NB4 (cell line): ENCODE results near the gene CCIN.

ENCODE experiments used
- DNase-seq: peaks from one replicate; pipeline ENCODE4 v3.0.0; 2010; ENCODE audit warnings: low read depth
- H3K4me3 ChIP-seq: one replicate; pipeline ENCODE4 v1.5.1; 2011; ENCODE audit warnings: mild to moderate bottlenecking, low read depth, low read length, moderate library complexity
- MYC ChIP-seq: IDR thresholded peaks from 2 replicates; pipeline ENCODE4 v1.6.1; 2011; ENCODE audit warnings: low read depth, low read length
- POLR2A ChIP-seq: IDR thresholded peaks from 2 replicates; pipeline ENCODE4 v1.6.1; 2011; ENCODE audit warnings: mild to moderate bottlenecking; ENCODE audit not compliant: insufficient read length; ENCODE audit errors: extremely low read depth
- TF ChIP-seq, protein P1 (sequence below): IDR thresholded peaks from 2 replicates; pipeline ENCODE4 v1.6.1; 2011; ENCODE audit warnings: low read depth, low read length
- TF ChIP-seq, protein P2 (sequence below): IDR thresholded peaks from one replicate; pipeline ENCODE4 v1.5.1; 2012; ENCODE audit warnings: low read depth, low read length

Gene CCIN

DNA sequence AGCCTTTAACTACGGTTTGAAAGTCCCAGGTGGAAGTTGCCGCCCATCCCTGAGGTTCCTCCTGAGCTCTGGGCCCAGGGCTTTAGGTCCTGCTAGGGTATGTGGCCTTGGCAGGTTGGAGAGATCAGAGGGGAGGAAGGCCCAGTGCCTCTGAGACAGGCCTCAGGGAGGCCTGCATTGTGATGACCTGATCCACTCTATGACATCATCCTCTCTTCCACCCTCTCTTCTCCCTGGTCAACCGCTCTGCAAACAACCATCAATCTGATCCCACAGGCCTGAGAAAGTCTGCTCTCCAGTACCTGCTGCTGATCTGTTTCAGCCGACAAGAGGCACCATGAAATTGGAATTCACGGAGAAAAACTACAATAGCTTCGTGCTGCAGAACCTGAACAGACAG, at the start of gene CCIN:
CCIN (plus strand) TSS at position 223 of the 400 bp plus-strand sequence; CDS start at position 338, 115 bp downstream.
- TF ChIP-seq, protein P1, sequence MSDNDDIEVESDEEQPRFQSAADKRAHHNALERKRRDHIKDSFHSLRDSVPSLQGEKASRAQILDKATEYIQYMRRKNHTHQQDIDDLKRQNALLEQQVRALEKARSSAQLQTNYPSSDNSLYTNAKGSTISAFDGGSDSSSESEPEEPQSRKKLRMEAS, result no peak
- TF ChIP-seq POLR2A, result no peak
- TF ChIP-seq, protein P2, sequence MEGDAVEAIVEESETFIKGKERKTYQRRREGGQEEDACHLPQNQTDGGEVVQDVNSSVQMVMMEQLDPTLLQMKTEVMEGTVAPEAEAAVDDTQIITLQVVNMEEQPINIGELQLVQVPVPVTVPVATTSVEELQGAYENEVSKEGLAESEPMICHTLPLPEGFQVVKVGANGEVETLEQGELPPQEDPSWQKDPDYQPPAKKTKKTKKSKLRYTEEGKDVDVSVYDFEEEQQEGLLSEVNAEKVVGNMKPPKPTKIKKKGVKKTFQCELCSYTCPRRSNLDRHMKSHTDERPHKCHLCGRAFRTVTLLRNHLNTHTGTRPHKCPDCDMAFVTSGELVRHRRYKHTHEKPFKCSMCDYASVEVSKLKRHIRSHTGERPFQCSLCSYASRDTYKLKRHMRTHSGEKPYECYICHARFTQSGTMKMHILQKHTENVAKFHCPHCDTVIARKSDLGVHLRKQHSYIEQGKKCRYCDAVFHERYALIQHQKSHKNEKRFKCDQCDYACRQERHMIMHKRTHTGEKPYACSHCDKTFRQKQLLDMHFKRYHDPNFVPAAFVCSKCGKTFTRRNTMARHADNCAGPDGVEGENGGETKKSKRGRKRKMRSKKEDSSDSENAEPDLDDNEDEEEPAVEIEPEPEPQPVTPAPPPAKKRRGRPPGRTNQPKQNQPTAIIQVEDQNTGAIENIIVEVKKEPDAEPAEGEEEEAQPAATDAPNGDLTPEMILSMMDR, result no peak
- TF ChIP-seq MYC, result no peak
- DNase-seq, result no peak
- no peak within 1 kb of the TSS for H3K4me3 ChIP-seq

DNA sequence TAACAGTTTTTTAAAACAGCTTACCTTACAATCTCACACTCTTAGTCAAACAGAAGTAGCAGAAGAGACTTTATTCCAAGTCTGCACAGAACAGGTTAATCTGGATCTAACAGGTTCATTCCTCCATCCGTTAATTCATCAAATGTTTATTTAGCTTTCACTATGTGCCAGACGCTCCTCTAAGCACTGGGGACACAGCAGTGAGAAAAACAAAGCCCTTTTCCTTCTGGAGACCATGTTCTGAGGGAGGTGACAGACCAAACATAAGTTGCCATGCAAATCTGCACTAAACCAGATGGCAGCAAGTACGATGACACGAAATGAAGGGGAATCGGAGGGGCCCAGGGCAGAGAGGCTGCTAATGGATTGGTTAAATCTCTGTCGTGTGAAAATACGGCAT, 49.7 kb upstream of the CCIN start:
- H3K4me3 ChIP-seq, result no peak overlapping the region
- TF ChIP-seq, protein P2, result no peak
- TF ChIP-seq POLR2A (no peak), MYC (no peak)
- TF ChIP-seq, protein P1, result no peak
- DNase-seq, result no peak

DNA sequence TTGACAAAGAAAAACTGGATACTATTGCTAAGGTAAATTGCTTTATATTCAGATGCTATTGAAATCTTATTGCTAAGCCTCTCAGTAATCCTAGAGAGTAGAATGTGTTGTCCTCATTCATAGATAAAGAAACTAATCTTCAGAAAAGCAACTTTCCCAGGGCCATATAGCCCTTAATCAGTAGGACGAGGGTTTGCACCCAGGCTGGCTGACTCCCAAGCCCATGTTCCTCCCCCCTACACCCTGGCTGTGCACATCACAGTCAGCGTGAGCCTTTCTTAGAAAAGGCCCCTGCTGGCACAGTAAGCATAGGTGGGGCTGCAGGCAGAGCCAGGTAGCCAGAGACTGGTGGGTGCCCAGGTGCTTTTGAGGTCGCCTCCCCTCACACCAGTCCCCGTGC, 48.5 kb upstream of the CCIN start:
- no peak overlapping the region for H3K4me3 ChIP-seq
- DNase-seq, result no peak
- TF ChIP-seq, protein P2, result no peak
- TF ChIP-seq, protein P1, result no peak
- no peak for TF ChIP-seq MYC
- no peak for TF ChIP-seq POLR2A

DNA sequence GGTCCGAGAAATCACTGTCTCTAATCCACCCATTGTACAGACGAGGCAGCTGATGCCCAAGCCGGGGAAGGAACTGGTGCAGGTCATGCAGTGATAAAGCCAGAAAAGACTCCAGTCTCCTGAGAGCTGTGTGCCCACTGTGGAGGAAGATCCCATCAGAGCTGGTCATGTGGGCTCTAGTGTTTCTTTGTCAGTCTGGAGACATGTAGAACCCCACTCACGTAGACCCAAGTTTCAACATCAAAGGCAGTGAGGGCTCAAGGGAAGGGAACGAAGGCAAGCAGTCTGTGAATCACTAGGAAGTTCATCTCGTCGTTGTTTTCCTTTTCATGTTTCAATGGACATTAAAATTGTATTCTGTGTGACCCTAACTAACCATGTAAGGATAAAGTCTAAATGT, 47.2 kb upstream of the CCIN start:
- no peak for TF ChIP-seq POLR2A
- TF ChIP-seq, protein P2, result no peak
- TF ChIP-seq, protein P1, result no peak
- TF ChIP-seq MYC, result no peak
- no peak overlapping the region for H3K4me3 ChIP-seq
- DNase-seq, result no peak

DNA sequence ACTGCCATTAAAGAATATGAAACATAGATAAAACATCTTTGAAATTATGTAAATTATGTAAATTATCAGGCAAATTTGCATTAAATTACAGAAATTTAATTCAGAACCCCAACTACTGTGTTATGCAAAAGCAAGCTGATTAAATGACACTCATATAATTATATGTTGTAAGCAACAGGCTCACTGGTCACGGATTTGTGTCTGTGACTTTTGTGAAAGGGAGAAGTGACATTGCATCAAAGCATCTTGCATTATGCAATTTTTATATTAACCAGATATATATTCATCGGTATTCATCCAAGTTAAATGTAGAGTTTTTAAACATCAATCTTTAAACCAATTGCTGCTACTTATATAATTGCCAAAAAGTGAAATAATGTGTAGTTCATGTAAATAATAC, 45.7 kb upstream of the CCIN start:
- TF ChIP-seq, protein P2, result no peak
- TF ChIP-seq MYC, result no peak
- TF ChIP-seq, protein P1, result no peak
- no peak for TF ChIP-seq POLR2A
- no peak for DNase-seq
- no peak overlapping the region for H3K4me3 ChIP-seq
